Mucosa of rectum (tissue), 2 donors: ENCODE measurements around the gene ATRNL1.

Source experiments
- H3K27ac ChIP-seq, 2 donors: one replicate each; pipeline ENCODE4 v1.7.0; 2013; ENCODE audit warnings: inconsistent platforms in 2 of 2, low read depth in 2 of 2, low read length in 2 of 2
- H3K27me3 ChIP-seq, 2 donors: one replicate each; pipeline ENCODE4 v1.7.0; 2013; ENCODE audit warnings: low read length in 2 of 2; ENCODE audit not compliant: control insufficient read depth in 2 of 2, insufficient read depth in 2 of 2
- H3K36me3 ChIP-seq, 2 donors: one replicate each; pipeline ENCODE4 v1.7.0; 2013; ENCODE audit warnings: low read length in 2 of 2; ENCODE audit not compliant: control insufficient read depth in 2 of 2, insufficient read depth in 2 of 2
- H3K4me1 ChIP-seq, 2 donors: one replicate each; pipeline ENCODE4 v1.7.0; 2013; ENCODE audit warnings: low read length in 2 of 2, mild to moderate bottlenecking in 1 of 2; ENCODE audit not compliant: control insufficient read depth in 2 of 2, insufficient read depth in 2 of 2
- H3K4me3 ChIP-seq, 2 donors: one replicate each; pipeline ENCODE4 v1.7.0; 2013; ENCODE audit warnings: low read length in 2 of 2
- H3K9ac ChIP-seq, 2 donors: one replicate each; pipeline ENCODE4 v1.7.0; 2013; ENCODE audit warnings: low read length in 2 of 2, low read depth in 1 of 2, mild to moderate bottlenecking in 1 of 2
- H3K9me3 ChIP-seq, 2 donors: one replicate each; pipeline ENCODE4 v1.7.0; 2013; ENCODE audit warnings: low read length in 2 of 2; ENCODE audit not compliant: control insufficient read depth in 2 of 2
- donor health status: healthy.
- donor health status: Normal muscosa, but diverticular disease.

The ATRNL1 gene

GRCh38 chr10:115944538-115944937 lies 851.4 kb downstream of the ATRNL1 start:
- Histone ChIP-seq H3K9ac (no peak overlapping the region), H3K4me1 (no peaks in the 10 kb centered on the region), H3K9me3 (no peaks in the 10 kb centered on the region), H3K4me3 (no peak overlapping the region), H3K27me3 (no peaks in the 10 kb centered on the region), H3K36me3 (no peaks in the 10 kb centered on the region), H3K27ac (no peak overlapping the region)

DNA sequence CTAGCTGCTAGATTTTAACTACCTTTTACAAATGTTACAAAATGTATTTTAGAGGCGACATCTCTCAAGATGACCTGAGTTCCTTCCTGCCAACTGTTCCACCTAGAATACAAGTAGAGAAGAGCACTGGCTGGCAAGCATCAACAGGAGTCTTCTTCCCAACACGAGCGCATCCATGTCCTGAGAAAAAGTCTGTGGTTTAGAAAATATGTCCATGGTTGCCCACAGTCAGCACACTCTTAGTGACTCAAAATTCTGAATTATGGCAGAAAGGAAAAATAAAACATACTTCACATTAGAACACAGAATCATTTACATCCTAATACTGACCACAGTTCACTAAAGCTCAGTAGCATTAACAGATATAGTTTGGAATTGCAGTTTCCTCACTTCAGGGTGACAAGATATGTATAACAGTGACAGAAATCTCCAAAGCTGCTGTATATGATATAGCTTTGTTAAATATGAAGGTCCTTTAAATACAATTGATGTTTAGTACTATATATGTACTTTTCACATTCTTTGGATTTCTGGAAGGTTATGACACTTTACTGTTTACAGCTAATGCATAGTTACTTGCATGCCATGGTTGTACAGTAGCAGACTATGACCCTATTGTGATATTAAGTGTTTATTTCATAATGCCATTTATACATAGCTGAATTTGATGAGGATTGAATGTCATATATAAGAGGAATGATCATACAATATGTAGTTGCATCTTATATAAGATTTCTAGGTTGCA lies 852.7 kb downstream of the ATRNL1 start:
- Histone ChIP-seq H3K27me3 (no peaks in the 10 kb centered on the region), H3K27ac (no peak overlapping the region), H3K36me3 (no peaks in the 10 kb centered on the region), H3K4me1 (no peaks in the 10 kb centered on the region), H3K9me3 (no peaks in the 10 kb centered on the region), H3K4me3 (no peak overlapping the region), H3K9ac (no peak overlapping the region)

DNA sequence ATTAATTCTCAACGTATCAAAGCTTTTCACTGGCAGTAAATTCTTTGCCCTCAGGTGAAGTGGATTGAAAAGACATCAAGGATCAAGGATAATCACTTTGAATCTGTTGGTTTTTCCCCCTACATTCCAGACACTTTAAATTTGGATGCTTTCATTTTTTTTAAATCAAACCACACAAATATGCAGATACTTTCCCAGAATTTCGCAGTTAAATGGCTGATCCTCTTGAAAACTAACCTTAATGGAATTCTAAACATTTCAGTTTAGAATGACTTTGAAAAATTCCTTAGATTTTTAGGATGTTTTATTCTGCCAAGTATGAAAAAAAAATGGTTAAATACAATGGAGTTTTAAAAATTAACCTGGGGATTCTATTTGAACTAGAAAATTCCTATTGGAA lies 853.9 kb downstream of the ATRNL1 start:
- Histone ChIP-seq H3K27ac (no peak overlapping the region), H3K9ac (no peak overlapping the region), H3K4me1 (no peaks in the 10 kb centered on the region), H3K9me3 (no peaks in the 10 kb centered on the region), H3K4me3 (no peak overlapping the region), H3K27me3 (no peaks in the 10 kb centered on the region), H3K36me3 (no peaks in the 10 kb centered on the region)

GRCh38 chr10:115948465-115948864 lies 855.3 kb downstream of the ATRNL1 start:
- Histone ChIP-seq H3K4me1 (no peaks in the 10 kb centered on the region), H3K4me3 (no peak overlapping the region), H3K27ac (no peak overlapping the region), H3K27me3 (no peaks in the 10 kb centered on the region), H3K9me3 (no peaks in the 10 kb centered on the region), H3K9ac (no peak overlapping the region), H3K36me3 (no peaks in the 10 kb centered on the region)

GRCh38 chr10:115949282-115949844 lies 856.2 kb downstream of the ATRNL1 start:
- H3K4me3 ChIP-seq = no peak overlapping the region
- H3K27ac ChIP-seq = no peak overlapping the region
- no peaks in the 10 kb centered on the region for H3K4me1 ChIP-seq
- no peak overlapping the region for H3K9ac ChIP-seq
- no peaks in the 10 kb centered on the region for H3K36me3 ChIP-seq
- no peaks in the 10 kb centered on the region for H3K27me3 ChIP-seq
- H3K9me3 ChIP-seq = no peaks in the 10 kb centered on the region

- Histone ChIP-seq H3K4me3 (no peak overlapping the region), H3K27ac (no peak overlapping the region)
These were observed 857.2 kb downstream of the ATRNL1 start for GRCh38 chr10:115950320-115950719.

GRCh38 chr10:115951242-115951641 lies 858.1 kb downstream of the ATRNL1 start:
- no peak overlapping the region for H3K27ac ChIP-seq
- no peaks in the 10 kb centered on the region for H3K36me3 ChIP-seq
- no peaks in the 10 kb centered on the region for H3K27me3 ChIP-seq
- H3K9ac ChIP-seq = no peak overlapping the region
- H3K9me3 ChIP-seq = no peaks in the 10 kb centered on the region
- H3K4me1 ChIP-seq = no peaks in the 10 kb centered on the region
- H3K4me3 ChIP-seq = no peak overlapping the region

More at GRCh38 chr10:115950320-115950719, 857.2 kb downstream of the ATRNL1 start:
- H3K9me3 ChIP-seq = no peaks in the 10 kb centered on the region
- no peaks in the 10 kb centered on the region for H3K36me3 ChIP-seq
- H3K9ac ChIP-seq = no peak overlapping the region
- H3K27me3 ChIP-seq = no peaks in the 10 kb centered on the region
- no peaks in the 10 kb centered on the region for H3K4me1 ChIP-seq

DNA sequence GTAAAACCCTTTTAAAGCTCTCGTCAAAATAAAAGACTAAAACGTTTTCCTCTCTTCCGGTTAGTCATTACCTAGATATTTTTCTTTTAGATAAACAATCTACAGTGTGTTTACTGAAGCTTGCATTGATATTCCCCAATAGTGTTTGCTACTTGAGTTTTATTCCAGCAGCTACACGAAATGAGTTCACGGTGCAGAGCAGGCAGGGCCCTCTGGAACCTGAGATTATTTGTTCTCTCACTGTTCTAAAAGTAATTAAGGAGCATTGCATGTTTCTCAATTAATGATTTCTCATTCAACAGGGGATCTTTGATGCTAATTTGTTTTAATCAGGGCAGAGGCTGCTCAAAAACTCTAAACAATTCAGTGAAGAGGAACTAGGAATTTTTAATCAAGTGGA lies 860.1 kb downstream of the ATRNL1 start:
- H3K27me3 ChIP-seq = no peaks in the 10 kb centered on the region
- H3K36me3 ChIP-seq = no peaks in the 10 kb centered on the region
- no peaks in the 10 kb centered on the region for H3K9me3 ChIP-seq
- H3K27ac ChIP-seq = no peak overlapping the region
- no peaks in the 10 kb centered on the region for H3K4me1 ChIP-seq
- H3K9ac ChIP-seq = no peak overlapping the region
- no peak overlapping the region for H3K4me3 ChIP-seq

GRCh38 chr10:115953968-115954367 lies 860.8 kb downstream of the ATRNL1 start:
- Histone ChIP-seq H3K27ac (no peak overlapping the region), H3K4me3 (no peak overlapping the region), H3K9me3 (no peaks in the 10 kb centered on the region), H3K4me1 (no peaks in the 10 kb centered on the region), H3K27me3 (no peaks in the 10 kb centered on the region), H3K36me3 (no peaks in the 10 kb centered on the region), H3K9ac (no peak overlapping the region)

- no peaks in the 10 kb centered on the region for H3K9me3 ChIP-seq
- H3K9ac ChIP-seq = no peak overlapping the region
- H3K4me1 ChIP-seq = no peaks in the 10 kb centered on the region
- no peak overlapping the region for H3K4me3 ChIP-seq
- no peaks in the 10 kb centered on the region for H3K27me3 ChIP-seq
- no peak overlapping the region for H3K27ac ChIP-seq
- H3K36me3 ChIP-seq = no peaks in the 10 kb centered on the region
These were observed 863.3 kb downstream of the ATRNL1 start for GRCh38 chr10:115956225-115957011.
